Heart left ventricle (tissue), 13 donors: ENCODE results near the gene ANXA8L1.
"Not testable (repeated sequence)": the region's sequence is repeated elsewhere in the genome, so short reads cannot be mapped to it uniquely, and the experiment has no call there.

Source experiments
- CTCF ChIP-seq, 12 donors: fragments of 200-600 bp; sonication (generic) in 4 of 12; IDR thresholded peaks; one replicate each; pipeline versions ENCODE4 v1.5.0 to v1.8.0; 2018 to 2022; ENCODE audit warnings: antibody characterized with exemption in 12 of 12, mild to moderate bottlenecking in 5 of 12
- POLR2A ChIP-seq, 2 donors: fragments of 450-650 bp; IDR thresholded peaks; one replicate each; pipeline ENCODE4 v1.6.1; 2017; ENCODE audit warnings: antibody characterized with exemption in 2 of 2, mild to moderate bottlenecking in 2 of 2, moderate library complexity in 2 of 2
- donor health status: ischemic (EF 13 %, LVEDD 7.1; RV severe dilation, severe dysfunction).
- donor health status: DM: no; HTN: yes; CAD: no.
- donor health status: DM: no; HTN: no; CAD: no.
- donor health status: ischemic (EF 25% LVEDD 6.9; RV normal size, moderate dysfunction).
- donor health status: ischemic (EF 25% LVEDD 5.7; RV mildly dilated, moderate dysfunction).
- donor health status: ischemic (EF 35%, LVEDD 5.7; RV mildly dilated, moderate dysfunction).
- donor health status: nonischemic (EF 11% LVEDD 7.7; RV severe dilation, severe dysfunction).
- donor health status: DM: yes; HTN: yes; CAD: no.
- donor health status: PGD.
- donor health status: ischemic (EF 29% LVEDD 5.4; RV normal size, mild dysfunction).
- donor health status: nonischemic (EF 23%, LVEDD 6.1; RV moderate dilation, normal function).

GRCh38 chr10:46374410-46374809 is 1.2 kb upstream of the ANXA8L1 start:
- TF ChIP-seq POLR2A, CTCF (IDR thresholded peaks at IDR 0.05): not testable (repeated sequence)
